Midbrain (tissue), 1 donor: ENCODE results near the gene SERTAD1.
"Not testable (repeated sequence)": the region's sequence is repeated elsewhere in the genome, so short reads cannot be mapped to it uniquely, and the experiment has no call there.

Experiments used
- DNase-seq: peaks from one replicate; lab custom pipeline; 2025; lab: John Stamatoyannopoulos, UW

The SERTAD1 gene, protein sequence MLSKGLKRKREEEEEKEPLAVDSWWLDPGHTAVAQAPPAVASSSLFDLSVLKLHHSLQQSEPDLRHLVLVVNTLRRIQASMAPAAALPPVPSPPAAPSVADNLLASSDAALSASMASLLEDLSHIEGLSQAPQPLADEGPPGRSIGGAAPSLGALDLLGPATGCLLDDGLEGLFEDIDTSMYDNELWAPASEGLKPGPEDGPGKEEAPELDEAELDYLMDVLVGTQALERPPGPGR

DNA sequence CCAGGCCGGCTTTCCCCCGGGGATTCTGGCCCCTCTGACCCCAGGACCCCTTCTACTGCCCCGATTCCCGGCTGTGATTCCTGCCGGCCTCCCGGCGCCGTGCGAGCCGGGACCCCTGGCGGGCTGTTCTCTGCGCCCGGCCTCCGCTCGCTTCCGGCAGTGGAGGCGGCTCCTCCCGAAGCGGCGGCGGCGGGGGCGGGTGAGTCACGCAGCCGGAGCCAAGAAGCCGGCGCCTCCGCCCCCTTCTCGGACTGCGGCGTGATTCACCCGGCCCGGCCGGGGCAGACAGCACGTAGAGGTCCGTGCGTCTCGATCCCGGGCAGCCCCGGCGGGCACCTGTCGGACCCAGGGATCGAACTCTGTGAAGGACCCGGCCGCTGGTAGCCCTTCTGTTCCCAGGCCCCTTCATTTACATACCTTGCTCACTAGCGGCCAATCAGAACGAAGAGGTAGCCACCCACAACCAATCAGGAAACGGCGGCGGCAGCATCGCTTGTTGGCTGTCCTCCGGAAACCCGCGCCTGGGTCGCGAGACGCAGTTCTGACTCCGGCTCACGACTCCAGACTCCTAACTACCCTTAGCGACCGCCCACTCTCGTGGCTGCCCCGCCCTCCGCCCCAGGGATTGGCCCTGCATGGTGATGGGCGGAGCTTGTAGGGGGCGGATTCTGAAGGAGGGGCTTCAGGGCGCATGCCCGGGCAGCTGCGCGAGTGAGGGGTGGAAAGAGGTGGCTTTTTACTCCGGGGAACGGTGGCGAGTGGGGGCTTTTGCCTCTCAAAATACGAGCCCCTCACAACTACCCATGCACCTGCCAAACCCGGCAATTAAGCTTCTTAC, at the start of gene SERTAD1:
SERTAD1 (minus strand) TSS at position 543 of the 838 bp plus-strand sequence. CDS start 2,446 bp downstream, outside the sequence.
- peak; percentile 100 for DNase-seq

DNA sequence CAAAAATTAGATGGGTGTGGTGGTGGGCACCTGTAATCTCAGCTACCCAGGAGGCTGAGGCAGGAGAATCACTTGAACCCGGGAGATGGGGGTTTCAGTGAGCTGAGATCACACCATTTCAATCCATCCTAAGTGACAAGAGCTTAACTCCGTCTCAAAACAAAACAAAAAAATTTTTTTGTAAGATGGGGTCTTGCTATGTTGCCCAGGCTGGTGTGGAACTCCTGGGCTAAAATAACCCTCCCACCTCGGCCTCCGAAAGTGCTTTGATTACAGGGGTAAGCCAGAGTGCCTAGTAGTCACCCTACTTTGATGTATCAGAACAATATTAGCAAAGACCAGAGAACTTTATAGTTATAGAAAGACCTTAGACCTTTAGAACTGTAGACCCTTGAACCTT, 48.9 kb upstream of the SERTAD1 start:
- DNase-seq, result no peak

GRCh38 chr19:40472516-40472915, 46.7 kb upstream of the SERTAD1 start:
- no peak for DNase-seq

DNA sequence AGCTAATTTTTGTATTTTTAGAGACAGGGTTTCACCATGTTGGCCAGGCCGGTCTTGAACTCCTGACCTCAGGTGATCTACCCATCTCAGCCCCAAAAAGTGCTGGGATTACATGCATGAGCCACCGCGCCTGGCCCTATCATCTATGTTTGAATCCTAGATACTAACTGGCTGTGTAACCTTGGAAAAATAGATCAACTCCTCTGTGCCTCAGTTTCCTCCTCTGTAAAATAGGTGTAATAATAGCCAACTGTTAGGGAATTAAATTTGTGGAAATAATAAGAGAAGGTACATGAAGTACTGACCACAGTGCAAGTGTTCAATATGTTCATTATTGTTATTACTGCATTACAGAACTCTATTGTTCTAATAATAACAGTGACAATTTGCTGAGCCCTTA, 45.3 kb upstream of the SERTAD1 start:
- no peak for DNase-seq

GRCh38 chr19:40469011-40469410, 43.2 kb upstream of the SERTAD1 start:
- no peak for DNase-seq

DNA sequence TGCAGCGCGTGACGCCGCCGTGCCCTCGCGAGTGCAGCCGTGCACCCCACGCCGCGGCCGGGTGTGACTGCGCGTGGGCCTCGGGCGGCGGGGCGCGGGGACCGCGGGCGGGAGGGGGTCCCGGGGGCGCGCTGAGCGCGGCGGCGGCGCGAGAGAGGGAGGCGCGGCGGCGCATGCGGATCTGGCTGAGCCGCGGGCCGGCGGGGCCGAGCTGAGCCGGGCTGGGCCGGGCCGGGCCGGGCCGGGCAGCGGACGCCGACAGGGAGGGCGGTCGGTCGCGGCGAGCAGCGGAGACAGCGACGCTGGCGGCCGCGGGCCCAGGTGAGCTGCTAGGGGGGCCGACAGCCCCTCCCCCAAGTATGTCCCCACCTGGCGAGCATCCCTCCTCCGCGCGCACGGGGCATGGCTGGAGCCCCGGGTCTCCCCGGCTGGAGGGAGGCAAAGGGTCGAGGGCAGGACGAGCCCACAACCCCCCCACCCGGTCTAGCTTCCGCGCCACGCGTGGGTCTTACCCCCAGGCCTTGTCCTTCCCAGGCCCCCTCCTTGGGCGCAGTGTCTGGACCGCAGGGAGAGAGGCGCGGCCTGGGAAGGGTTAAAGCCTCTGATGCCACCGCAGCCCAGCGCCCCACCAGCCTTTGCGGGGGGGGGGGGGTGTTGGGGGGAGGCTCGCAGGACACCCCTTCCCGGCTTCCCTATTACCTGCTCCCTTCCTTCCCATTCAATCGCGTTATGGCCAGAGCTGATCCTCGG, 41.4 kb upstream of the SERTAD1 start, which contains the start of gene SPTBN4:
SPTBN4 (plus strand) TSS at position 17 of the 750 bp plus-strand sequence. CDS start 5,621 bp downstream, outside the sequence.
- DNase-seq, result no peak

DNA sequence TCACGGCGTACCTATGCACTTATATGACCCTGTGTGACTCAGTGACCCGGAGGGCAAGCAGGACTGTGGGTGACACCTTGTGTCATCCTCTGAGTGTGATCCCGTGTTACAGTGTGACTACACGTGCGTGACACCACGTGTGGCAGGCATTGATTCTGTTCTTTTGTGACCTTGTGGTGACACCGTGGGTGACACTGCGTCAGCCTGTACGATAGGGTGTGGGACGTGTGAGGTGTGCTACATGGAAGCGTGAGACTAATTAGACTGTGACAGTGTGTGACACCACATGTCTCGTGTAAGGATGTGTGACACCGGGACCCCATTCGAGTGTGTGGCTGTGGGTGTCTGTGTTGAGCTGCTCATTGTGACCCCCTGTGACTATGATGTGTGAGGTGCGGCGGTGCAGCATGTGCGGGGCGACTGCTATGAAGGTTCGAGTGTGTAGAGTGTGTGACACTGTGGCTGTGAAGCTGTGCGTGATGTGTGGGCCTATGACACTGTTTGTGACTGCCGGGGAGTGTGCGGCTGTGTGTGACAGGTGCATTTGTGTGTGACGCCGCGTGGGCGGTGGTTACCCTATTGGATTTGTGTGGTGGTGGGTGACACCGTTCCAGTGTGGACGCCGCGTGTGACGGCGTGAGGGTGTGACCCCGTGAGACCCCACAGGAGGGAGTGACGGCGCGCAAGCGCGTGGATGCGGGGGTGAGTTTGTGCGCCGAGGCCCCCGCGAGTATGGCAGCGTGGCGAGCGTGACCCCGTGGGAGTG, 40.6 kb upstream of the SERTAD1 start:
- DNase-seq, result peak; percentile 51

- DNase-seq, result peak; percentile 100
Measured at GRCh38 chr19:40465557-40466218, 39.9 kb upstream of the SERTAD1 start, which contains the start of gene BLVRB. BLVRB (minus strand) TSS chr19:40465745; CDS start chr19:40465688, 57 bp downstream.

GRCh38 chr19:40465025-40465556, 39.3 kb upstream of the SERTAD1 start:
- peak; percentile 49 for DNase-seq

- DNase-seq, result peak; percentile 67
Measured at GRCh38 chr19:40464059-40465024, 38.5 kb upstream of the SERTAD1 start.

DNA sequence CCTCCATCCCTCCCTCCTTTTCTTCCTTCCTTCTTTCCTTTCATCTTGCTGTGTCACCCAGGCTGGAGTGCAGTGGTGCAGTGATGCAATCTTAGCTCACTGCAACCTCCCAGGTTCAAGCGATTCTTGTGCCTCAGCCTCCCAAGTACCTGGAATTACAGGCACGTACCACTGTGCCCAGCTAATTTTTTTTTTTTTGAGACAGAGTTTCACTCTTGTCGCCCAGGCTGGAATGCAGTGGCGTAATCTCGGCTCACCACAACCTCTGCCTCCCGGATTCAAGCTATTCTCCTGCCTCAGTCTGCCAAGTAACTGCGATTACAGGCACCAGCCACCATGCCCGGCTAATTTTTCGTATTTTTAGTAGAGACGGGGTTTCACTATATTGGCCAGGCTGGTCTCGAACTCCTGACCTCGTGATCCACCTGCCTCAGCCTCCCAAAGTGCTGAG, 37.8 kb upstream of the SERTAD1 start:
- not testable (repeated sequence) for DNase-seq

DNA sequence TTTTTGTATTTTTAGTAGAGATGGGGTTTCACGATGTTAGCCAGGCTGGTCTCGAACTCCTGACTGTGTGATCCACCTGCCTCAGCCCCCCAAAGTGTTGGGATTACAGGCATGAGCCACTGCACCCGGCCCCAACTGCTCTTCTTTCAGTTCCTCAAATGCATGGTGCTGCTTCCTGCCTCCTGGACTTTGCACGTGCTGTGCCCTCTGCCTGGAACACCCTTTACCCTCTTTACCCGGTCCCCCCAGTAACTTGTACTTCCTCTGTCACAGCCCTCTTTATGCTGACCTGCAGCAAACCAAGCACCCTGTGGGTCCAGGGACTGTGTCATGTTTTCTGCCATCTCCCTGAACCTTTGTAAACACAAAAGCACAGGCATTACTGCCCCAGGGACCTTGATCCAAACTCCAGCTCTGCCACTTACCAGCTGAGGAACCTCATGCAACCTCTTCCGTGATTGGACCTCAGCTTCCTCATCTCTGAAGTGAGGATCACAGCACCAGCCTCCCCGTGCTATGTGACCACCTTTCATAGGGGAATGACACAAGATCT, 36.0 kb upstream of the SERTAD1 start:
- DNase-seq, result no peak

DNA sequence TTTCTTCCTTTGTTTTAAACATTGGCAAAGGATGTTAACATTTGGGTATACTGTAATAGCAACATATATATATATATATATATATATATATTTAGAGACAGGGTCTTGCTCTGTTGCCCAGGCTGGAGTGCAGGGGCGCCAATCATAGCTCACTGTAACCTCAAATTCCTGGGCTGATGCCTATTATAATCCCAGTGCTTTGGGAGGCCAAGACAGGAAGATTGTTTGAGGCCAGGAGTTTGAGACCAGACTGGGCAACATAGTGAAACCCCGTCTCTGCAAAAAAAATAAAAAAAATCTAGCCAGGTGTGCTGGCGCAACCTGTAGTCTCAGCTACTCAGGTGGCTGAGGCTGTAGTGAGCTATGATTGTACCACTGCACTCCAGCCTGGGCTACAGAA, 34.4 kb upstream of the SERTAD1 start:
- no peak for DNase-seq

- DNase-seq, result no peak
Measured at GRCh38 chr19:40458597-40458974, 32.8 kb upstream of the SERTAD1 start.

DNA sequence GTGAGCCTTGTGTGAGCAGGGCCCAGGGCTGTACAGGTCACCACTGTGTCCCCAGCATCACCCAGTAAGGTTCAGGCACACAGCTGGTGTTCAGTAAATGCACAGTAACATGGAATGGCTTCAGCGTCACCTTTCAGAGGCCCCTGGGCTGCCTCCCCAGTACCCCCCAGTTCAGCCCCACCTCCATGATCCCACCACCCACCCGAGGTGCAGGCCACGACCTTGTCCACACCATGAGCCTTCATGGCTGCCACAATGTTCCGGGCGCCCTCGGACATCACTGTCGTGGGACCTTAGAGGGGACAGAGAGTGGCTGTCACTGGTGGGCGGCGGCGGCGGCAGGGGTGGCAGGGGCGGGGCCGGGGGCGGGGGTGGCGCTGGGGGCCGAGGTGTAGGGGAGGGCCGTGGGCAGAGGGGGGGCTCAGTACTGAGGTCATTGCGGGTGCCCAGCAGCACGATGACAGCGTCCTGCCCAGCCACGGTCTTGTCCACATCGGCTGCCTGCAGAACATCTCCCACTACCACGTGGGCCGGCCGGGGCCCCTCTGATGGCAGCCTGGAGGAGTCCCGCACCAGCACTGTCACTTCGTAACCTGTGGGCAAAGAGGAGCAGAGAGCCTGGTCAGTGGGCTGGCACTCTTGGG, 32.3 kb upstream of the SERTAD1 start:
- no peak for DNase-seq

- DNase-seq, result no peak
Measured at GRCh38 chr19:40457048-40457447, 31.3 kb upstream of the SERTAD1 start.

DNA sequence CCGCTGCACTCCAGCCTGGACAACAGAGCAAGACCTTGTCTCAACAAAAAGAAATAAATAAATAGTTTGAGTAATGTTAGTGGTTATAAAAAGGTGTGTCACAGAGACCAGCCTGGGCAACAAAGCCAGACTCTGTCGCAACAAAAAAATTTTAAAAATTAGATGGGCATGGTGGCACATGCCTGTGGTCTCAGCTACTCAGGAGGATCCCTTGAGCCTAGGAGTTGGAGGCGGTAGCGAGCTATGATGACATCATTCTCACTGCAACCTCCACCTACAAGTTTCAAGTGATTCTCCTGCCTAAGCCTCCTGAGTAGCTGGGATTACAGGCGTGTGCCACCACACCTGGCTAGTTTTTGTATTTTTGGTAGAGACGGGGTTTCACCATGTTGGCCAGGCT, 28.2 kb upstream of the SERTAD1 start:
- not testable (repeated sequence) for DNase-seq

GRCh38 chr19:40453151-40453735, 27.5 kb upstream of the SERTAD1 start:
- no peak for DNase-seq
